IMR-90 (cell line): ENCODE results near the gene FARP1. TPM values are rescaled to one million over a fixed set of nuclear protein-coding genes. Genes with fewer than 3 reads are reported as not detected.

Experiments
- ATAC-seq: fragments of 200-7000 bp; cut with Tn5 transposase; 2 replicates; pipeline ENCODE4 v1.9.1; 2020; ENCODE audit warnings: low read depth, mild to moderate bottlenecking, moderate library complexity
- BruUV-seq: library from RNA; stranded (reverse); fragments of 400-500 nt; replicated peaks from 2 replicates; lab custom pipeline; 2021; lab: Mats Ljungman, UMichigan
- CTCF ChIA-PET: fragments of 300-600 bp; formaldehyde crosslinking; extraction: SDS; loops from one replicate; lab custom pipeline; 2021; ENCODE audit warnings: antibody characterized with exemption; lab: Yijun Ruan, JAX
- POLR2A ChIA-PET: fragments of 300-600 bp; sonication (Branson Sonifier 250); formaldehyde crosslinking; loops from one replicate; lab custom pipeline; 2022; ENCODE audit warnings: antibody characterized with exemption; ENCODE audit not compliant: unreplicated experiment; lab: Charles Lee
- DNase-seq: peaks from one replicate; pipeline ENCODE4 v3.0.0; 2013
- H2AFZ ChIP-seq: replicated peaks from 2 replicates; pipeline ENCODE3; 2013; ENCODE audit warnings: low read length, mild to moderate bottlenecking; ENCODE audit not compliant: poor library complexity
- H2AK5ac ChIP-seq: 2 replicates; pipeline ENCODE4 v1.6.1; 2013; ENCODE audit warnings: low read depth, low read length, inconsistent platforms
- H2AK9ac ChIP-seq: replicated peaks from 2 replicates; pipeline ENCODE3; 2013; ENCODE audit warnings: mild to moderate bottlenecking, low read depth, low read length, moderate library complexity; ENCODE audit not compliant: poor library complexity
- H2BK120ac ChIP-seq: 2 replicates; pipeline ENCODE4 v1.6.1; 2013; ENCODE audit warnings: low read depth, low read length, inconsistent platforms
- H2BK15ac ChIP-seq: 3 replicates; pipeline ENCODE4 v1.6.1; 2013; ENCODE audit warnings: low read depth, low read length, inconsistent platforms
- H2BK20ac ChIP-seq: 2 replicates; pipeline ENCODE4 v1.6.1; 2013; ENCODE audit warnings: low read depth, mild to moderate bottlenecking, inconsistent platforms, low read length, moderate library complexity
- H2BK5ac ChIP-seq: 2 replicates; pipeline ENCODE4 v1.6.1; 2013; ENCODE audit warnings: mild to moderate bottlenecking, low read depth, low read length, inconsistent platforms; ENCODE audit not compliant: poor library complexity, severe bottlenecking
- H3K14ac ChIP-seq: replicated peaks from 2 replicates; pipeline ENCODE4 v1.6.1; 2013; ENCODE audit warnings: low read depth, low read length, inconsistent platforms
- H3K18ac ChIP-seq: 2 replicates; pipeline ENCODE4 v1.6.1; 2013; ENCODE audit warnings: low read depth, low read length, control low read depth
- H3K23ac ChIP-seq: 2 replicates; pipeline ENCODE4 v1.6.1; 2013; ENCODE audit warnings: low read depth, low read length, inconsistent platforms
- H3K27ac ChIP-seq: 2 replicates; pipeline ENCODE4 v1.5.1; 2013; ENCODE audit warnings: mild to moderate bottlenecking, control low read depth, low read length; ENCODE audit not compliant: insufficient read depth
- H3K27me3 ChIP-seq: 2 replicates; pipeline ENCODE4 v1.6.1; 2013; ENCODE audit warnings: low read length; ENCODE audit not compliant: control insufficient read depth, insufficient read depth
- H3K36me3 ChIP-seq: 2 replicates; pipeline ENCODE4 v1.6.1; 2013; ENCODE audit warnings: low read length, mixed read lengths; ENCODE audit not compliant: control insufficient read depth, insufficient read depth
- H3K4ac ChIP-seq: 2 replicates; pipeline ENCODE4 v1.6.1; 2013; ENCODE audit warnings: low read depth, low read length, inconsistent platforms
- H3K4me1 ChIP-seq: 2 replicates; pipeline ENCODE4 v1.6.1; 2013; ENCODE audit warnings: low read length, mixed read lengths; ENCODE audit not compliant: control insufficient read depth, insufficient read depth
- H3K4me2 ChIP-seq: 2 replicates; pipeline ENCODE4 v1.6.1; 2013; ENCODE audit warnings: low read depth, mild to moderate bottlenecking, control low read depth, low read length, moderate library complexity
- H3K4me3 ChIP-seq: 2 replicates; pipeline ENCODE4 v1.5.1; 2013; ENCODE audit warnings: low read depth, mild to moderate bottlenecking, control low read depth, low read length, moderate library complexity; ENCODE audit not compliant: insufficient read depth
- H3K56ac ChIP-seq: 2 replicates; pipeline ENCODE4 v1.6.1; 2013; ENCODE audit warnings: low read length, inconsistent platforms; ENCODE audit not compliant: insufficient read depth; ENCODE audit errors: extremely low read depth
- H3K79me1 ChIP-seq, 2 experiments: 2 replicates each; pipeline ENCODE4 v1.6.1; 2013; ENCODE audit warnings: low read length in 2 of 2, inconsistent platforms in 1 of 2, low read depth in 1 of 2
- H3K9ac ChIP-seq: 2 replicates; pipeline ENCODE4 v1.6.1; 2013; ENCODE audit warnings: low read depth, low read length, control low read depth
- H3K9me1 ChIP-seq: 2 replicates; pipeline ENCODE4 v1.6.1; 2013; ENCODE audit warnings: low read length, inconsistent platforms; ENCODE audit not compliant: insufficient read depth
- H3K9me3 ChIP-seq: 2 replicates; pipeline ENCODE4 v1.6.1; 2013; ENCODE audit warnings: low read length; ENCODE audit not compliant: control insufficient read depth, insufficient read depth
- H4K20me1 ChIP-seq: 2 replicates; pipeline ENCODE4 v1.6.1; 2013; ENCODE audit warnings: low read length, inconsistent platforms; ENCODE audit not compliant: insufficient read depth
- H4K5ac ChIP-seq: 2 replicates; pipeline ENCODE4 v1.6.1; 2013; ENCODE audit warnings: mild to moderate bottlenecking, low read depth, low read length, control low read depth
- H4K8ac ChIP-seq, 2 experiments: 2 replicates each; pipeline ENCODE4 v1.6.1; 2013; ENCODE audit warnings: low read depth in 2 of 2, low read length in 2 of 2, control low read depth in 1 of 2, inconsistent platforms in 1 of 2
- H4K91ac ChIP-seq: 2 replicates; pipeline ENCODE4 v1.6.1; 2013; ENCODE audit warnings: low read depth, low read length, inconsistent platforms; ENCODE audit not compliant: insufficient read depth
- CHD1 ChIP-seq: IDR thresholded peaks from 2 replicates; pipeline ENCODE4 v1.6.1; 2012; ENCODE audit warnings: low read depth, low read length, improper control_type of control experiment
- CTCF ChIP-seq: conservative IDR thresholded peaks from 2 replicates; pipeline ENCODE4 v1.5.1; 2012; ENCODE audit warnings: mild to moderate bottlenecking, low read depth, low read length, improper control_type of control experiment
- ELK1 ChIP-seq: fragments of 150-350 bp; IDR thresholded peaks from 2 replicates; pipeline ENCODE4 v1.6.1; 2016; ENCODE audit warnings: low read depth, mild to moderate bottlenecking, low read length, moderate library complexity, borderline replicate concordance
- FOS ChIP-seq: fragments of 150-350 bp; IDR thresholded peaks from 2 replicates; pipeline ENCODE4 v1.6.1; 2016; ENCODE audit warnings: low read depth, low read length
- MAFK ChIP-seq: IDR thresholded peaks from 2 replicates; pipeline ENCODE4 v1.6.1; 2012; ENCODE audit warnings: low read depth, low read length, improper control_type of control experiment
- MAZ ChIP-seq: IDR thresholded peaks from 2 replicates; pipeline ENCODE4 v1.6.1; 2012; ENCODE audit warnings: low read depth, mild to moderate bottlenecking, low read length, improper control_type of control experiment, moderate library complexity, borderline replicate concordance
- MXI1 ChIP-seq: IDR thresholded peaks from 2 replicates; pipeline ENCODE4 v1.6.1; 2012; ENCODE audit warnings: low read depth, mild to moderate bottlenecking, low read length, moderate library complexity, borderline replicate concordance
- RCOR1 ChIP-seq: IDR thresholded peaks from 2 replicates; pipeline ENCODE4 v1.6.1; 2012; ENCODE audit warnings: mild to moderate bottlenecking, low read length, improper control_type of control experiment; ENCODE audit not compliant: insufficient replicate concordance
- RFX5 ChIP-seq: IDR thresholded peaks from 2 replicates; pipeline ENCODE4 v1.8.0; 2012; ENCODE audit warnings: low read depth, mild to moderate bottlenecking, low read length, moderate library complexity
- WGBS, 2 experiments: methylation state at CpG; one replicate each; pipeline versions ENCODE4 v1.1.5 to v1.1.7; 2013; ENCODE audit warnings: missing lambda C conversion rate in 2 of 2; ENCODE audit not compliant: insufficient read length in 1 of 2; ENCODE audit errors: extremely low coverage in 2 of 2; 5-methylcytosine and 5-hydroxymethylcytosine counted together
- dilution Hi-C: fragments of 300-500 bp; cut with HindIII; formaldehyde crosslinking; loops from one replicate; pipeline ENCODE4 v1.14.3; 2018; ENCODE audit warnings: low sequenced_read_pairs; ENCODE audit not compliant: unreplicated experiment
- in situ Hi-C: fragments of 300-500 bp; cut with MboI; formaldehyde crosslinking; loops from 3 replicates; pipeline ENCODE4 v1.14.3; 2019; ENCODE audit warnings: low sequenced_read_pairs, inconsistent platforms, mixed read lengths
- intact Hi-C: fragments of 100-400 bp; cut with micrococcal nuclease; formaldehyde crosslinking; loops from 2 replicates; pipeline ENCODE4 v1.10.0; 2022
- polyA plus RNA-seq, 3 experiments: library from polyadenylated mRNA; depleted of rRNA; stranded (reverse); fragments of >200 nt; gene quantifications; 2 replicates each; pipeline ENCODE4 v1.2.3, GENCODE V29; 2012; ENCODE audit warnings: low replicate concordance in 1 of 3
- total RNA-seq: library from RNA; depleted of rRNA; stranded (reverse); fragments of >200 nt; gene quantifications from 2 replicates; pipeline ENCODE4 v1.2.3, GENCODE V29; 2012

FARP1 gene
- total and polyA plus RNA-seq, 2 of the 4 experiments (the other 2 are of a cell fraction), result 39.6 to 57.0 TPM

GRCh38 chr13:98374750-98375149 lies 231.9 kb downstream of the FARP1 start:
- no peak overlapping the region for H3K56ac ChIP-seq
- ChIA-PET CTCF (no interaction called here), POLR2A (no interaction called here)
- in situ Hi-C loops, result no loop called here
- no peak overlapping the region for H3K27ac ChIP-seq
- H4K8ac ChIP-seq, result 0 out of 4 replicates have a peak overlapping the region, but pooled peaks of 1 of the 2 experiments have one; percentile 9
- H2BK120ac ChIP-seq, result no peak overlapping the region
- H3K18ac ChIP-seq, result no peak overlapping the region
- no peak overlapping the region for H2BK15ac ChIP-seq
- no TSS peak for BruUV-seq
- no peak overlapping the region for H2BK5ac ChIP-seq
- H3K4me2 ChIP-seq, result no peak overlapping the region
- H3K4me3 ChIP-seq, result no peak overlapping the region
- intact Hi-C loops, result loop anchor here (5.0 to 10.0 kb wide), 3 partner anchors 162 to 370 kb away; no protein-coding TSS in a partner anchor
- no peak overlapping the region for H2BK20ac ChIP-seq
- peaks cover 25% of the 10 kb centered on the region for H3K9me1 ChIP-seq
- peaks cover 11% of the 10 kb centered on the region for H4K20me1 ChIP-seq
- no peak overlapping the region for H3K9ac ChIP-seq
- DNase-seq, result no peak
- no peak overlapping the region for H3K14ac ChIP-seq
- no peak overlapping the region for H2AFZ ChIP-seq
- peaks cover 4% of the 10 kb centered on the region; the same call in 1 of the 2 replicates for H3K9me3 ChIP-seq
- H3K79me1 ChIP-seq, result peaks cover 36 to 69% of the 10 kb centered on the region in 2 experiments
- ATAC-seq, result no peak
- no peak overlapping the region for H3K23ac ChIP-seq
- dilution Hi-C loops, result no loop called here
- no peak overlapping the region for H4K5ac ChIP-seq
- no peak overlapping the region for H2AK5ac ChIP-seq
- H3K36me3 ChIP-seq, result peaks cover 10% of the 10 kb centered on the region
- TF ChIP-seq MXI1, result no peak
- no peak for TF ChIP-seq ELK1
- no peak for TF ChIP-seq FOS
- TF ChIP-seq RFX5, result no peak
- no peak for TF ChIP-seq CHD1
- TF ChIP-seq RCOR1, result no peak
- TF ChIP-seq MAZ, result no peak
- TF ChIP-seq CTCF, result no peak
- no peak for TF ChIP-seq MAFK
- H3K4me1 ChIP-seq, result peaks cover 22% of the 10 kb centered on the region
- no peak overlapping the region for H4K91ac ChIP-seq
- H2AK9ac ChIP-seq, result no peak overlapping the region
- no CpG with 5 or more reads among the region's 1 CpG for WGBS, 2 experiments
- no peaks in the 10 kb centered on the region for H3K27me3 ChIP-seq
- H3K4ac ChIP-seq, result no peak overlapping the region
